ENCODE data around the gene SRSF6.

The SRSF6 gene

DNA sequence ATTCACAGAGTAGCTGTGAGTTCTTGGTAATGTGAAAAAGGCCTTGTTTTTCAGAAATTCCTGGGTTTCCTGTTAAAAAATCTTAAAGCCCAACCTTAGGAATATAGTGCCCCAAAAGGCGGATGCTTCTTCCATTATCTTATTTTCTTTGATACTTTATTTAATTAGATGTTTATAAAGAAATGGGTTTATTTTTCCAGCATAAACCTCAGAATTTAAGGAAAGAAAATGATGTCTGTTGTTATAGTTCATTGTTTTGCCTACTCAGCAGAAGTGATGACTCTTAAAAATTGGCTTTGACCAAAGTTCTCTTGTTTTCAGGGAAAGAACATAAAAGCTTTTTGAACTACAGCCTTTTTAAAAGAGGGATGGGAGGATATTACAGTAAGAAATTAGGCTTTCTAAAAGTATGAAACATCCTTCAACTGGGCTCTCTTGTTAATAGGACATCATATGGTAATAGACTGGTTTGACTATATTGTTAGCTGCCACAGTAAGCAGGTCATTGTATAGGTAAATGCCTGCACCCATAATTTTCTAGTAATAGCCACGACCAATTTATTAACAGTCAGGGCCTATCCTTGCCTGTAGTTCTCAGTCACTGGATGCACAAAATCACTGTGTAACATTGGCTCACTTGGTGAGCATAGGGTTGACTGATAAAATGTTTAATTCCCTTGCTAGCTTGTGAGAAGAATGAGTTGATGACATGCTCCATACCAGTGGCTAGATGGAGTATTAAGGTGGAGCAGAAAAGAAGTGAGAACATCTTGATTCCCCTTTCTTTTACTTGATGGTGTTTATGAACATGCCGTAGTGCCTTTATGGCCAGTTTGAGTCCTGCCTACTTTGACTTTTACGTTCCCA lies 5.2 kb downstream of the SRSF6 start:
- Histone ChIP-seq H3K4me3 (no peak overlapping the region), H3K9me3 (ENCODE audit: low read depth, low read length) (no peaks in the 10 kb centered on the region), H3K9ac (ENCODE audit: insufficient read length) (no peak overlapping the region), H3K27ac (no peak overlapping the region), H3K36me3 (ENCODE audit: insufficient read depth, low read length) (peaks cover 88% of the 10 kb centered on the region)
- TF ChIP-seq FOXP2 (optimal IDR thresholded peaks at IDR 0.05; ENCODE audit: control extremely low read depth, extremely low read length, insufficient read depth) = no peak
- TF ChIP-seq POLR2AphosphoS5 (IDR thresholded peaks at IDR 0.05; ENCODE audit: borderline replicate concordance, low read depth, low read length) = 0 out of 2 replicates have a peak, but pooled peaks have one; percentile 23
- TF ChIP-seq EZH2 (IDR thresholded peaks at IDR 0.05) = no peak
- DNase-seq (ENCODE audit: low read depth, low spot score) = no peak

DNA sequence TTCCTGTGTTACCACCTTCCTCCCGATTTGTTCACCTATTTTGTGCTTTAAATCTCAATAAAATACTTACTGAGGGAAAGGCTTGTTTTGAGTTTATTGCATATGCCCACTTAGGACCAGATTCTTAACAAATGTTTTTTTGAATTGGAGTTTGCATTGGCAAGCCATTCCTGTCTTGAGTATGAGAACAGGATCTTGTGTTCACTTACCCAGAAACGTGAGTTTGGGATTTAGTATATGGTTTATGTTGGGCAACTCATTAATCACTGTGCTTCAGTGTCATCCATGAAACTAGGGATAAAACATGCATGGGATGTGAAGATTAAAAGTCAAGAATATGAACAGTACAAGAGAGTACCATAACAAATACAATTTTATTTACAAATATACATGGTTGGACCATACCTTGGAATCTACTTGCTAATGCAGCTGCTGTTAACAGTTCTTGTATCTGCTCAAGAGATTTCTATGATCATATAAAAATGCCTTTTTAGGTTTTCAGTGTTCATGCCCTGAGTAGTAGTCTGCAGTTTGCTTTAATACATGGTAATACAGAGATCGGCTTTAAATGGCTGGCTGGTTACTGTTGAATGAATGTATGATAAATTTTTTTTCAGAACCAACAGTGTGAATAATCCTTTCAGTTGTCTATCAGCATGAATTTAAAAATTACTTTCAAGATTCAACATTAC lies 6.0 kb downstream of the SRSF6 start:
- no peak for DNase-seq (ENCODE audit: low read depth, low spot score)
- Histone ChIP-seq H3K36me3 (ENCODE audit: insufficient read depth, low read length) (peaks cover 86% of the 10 kb centered on the region), H3K27ac (peak overlapping the region; percentile 22; the same call in 1 of the 2 replicates), H3K4me3 (no peak overlapping the region), H3K9ac (ENCODE audit: insufficient read length) (no peak overlapping the region), H3K9me3 (ENCODE audit: low read depth, low read length) (no peaks in the 10 kb centered on the region)
- no peak; the same call in 1 of the 2 replicates for TF ChIP-seq POLR2AphosphoS5 (IDR thresholded peaks at IDR 0.05; ENCODE audit: borderline replicate concordance, low read depth, low read length)
- TF ChIP-seq FOXP2 (optimal IDR thresholded peaks at IDR 0.05; ENCODE audit: control extremely low read depth, extremely low read length, insufficient read depth) = no peak
- no peak for TF ChIP-seq EZH2 (IDR thresholded peaks at IDR 0.05)

DNA sequence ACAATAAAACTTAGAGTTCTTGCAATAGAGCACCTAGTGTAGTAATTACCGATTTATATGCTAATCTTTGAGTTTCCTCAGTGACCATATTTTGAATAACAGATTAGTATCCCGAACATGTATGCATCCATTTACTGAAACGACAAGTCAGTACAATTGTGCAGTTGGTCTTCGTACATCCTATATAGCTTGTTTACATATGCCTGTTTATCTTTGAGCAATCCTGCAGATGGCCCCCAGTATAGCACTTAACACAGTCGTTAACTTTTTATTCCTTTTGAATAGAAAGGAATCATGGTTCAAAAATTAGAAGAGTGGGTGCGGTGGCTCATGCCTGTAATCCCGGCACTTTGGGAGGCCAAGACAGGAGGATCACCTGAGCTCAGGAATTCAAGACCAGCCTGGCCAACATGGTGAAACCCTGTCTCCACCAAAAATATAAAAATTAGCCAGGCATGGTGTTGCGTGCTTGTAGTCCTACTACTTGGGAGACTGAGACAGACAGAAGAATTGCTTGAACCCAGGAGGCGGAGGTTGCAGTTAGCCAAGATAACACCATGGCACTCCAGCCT lies 6.6 kb downstream of the SRSF6 start:
- TF ChIP-seq FOXP2 (optimal IDR thresholded peaks at IDR 0.05; ENCODE audit: control extremely low read depth, extremely low read length, insufficient read depth) = no peak
- TF ChIP-seq POLR2AphosphoS5 (IDR thresholded peaks at IDR 0.05; ENCODE audit: borderline replicate concordance, low read depth, low read length) = no peak
- no peak for TF ChIP-seq EZH2 (IDR thresholded peaks at IDR 0.05)
- Histone ChIP-seq H3K36me3 (ENCODE audit: insufficient read depth, low read length) (peaks cover 86% of the 10 kb centered on the region), H3K27ac (peak overlapping the region; percentile 22; the same call in 1 of the 2 replicates), H3K9ac (ENCODE audit: insufficient read length) (no peak overlapping the region), H3K9me3 (ENCODE audit: low read depth, low read length) (no peaks in the 10 kb centered on the region), H3K4me3 (no peak overlapping the region)
- DNase-seq (ENCODE audit: low read depth, low spot score) = no peak

DNA sequence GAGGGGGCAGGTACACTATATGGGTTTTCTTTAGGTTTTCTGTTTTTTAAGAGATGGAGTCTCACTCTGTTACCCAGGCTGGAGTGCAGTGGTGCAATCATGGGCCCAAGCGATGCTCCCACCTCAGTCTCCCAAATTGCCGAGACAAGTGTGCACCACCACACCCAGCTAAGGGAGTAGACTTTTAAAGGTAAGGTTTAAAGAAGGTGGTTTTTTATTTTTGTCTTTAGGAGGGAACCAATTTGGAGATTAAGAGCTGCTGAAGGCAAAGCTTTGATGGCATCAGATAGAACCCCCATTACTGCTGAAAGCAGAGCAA lies 7.9 kb downstream of the SRSF6 start:
- no peak overlapping the region for H3K4me3 ChIP-seq
- DNase-seq (ENCODE audit: low read depth, low spot score) = no peak
- H3K9ac ChIP-seq (ENCODE audit: insufficient read length) = no peak overlapping the region
- H3K9me3 ChIP-seq (ENCODE audit: low read depth, low read length) = no peaks in the 10 kb centered on the region
- H3K36me3 ChIP-seq (ENCODE audit: insufficient read depth, low read length) = peaks cover 77% of the 10 kb centered on the region
- TF ChIP-seq POLR2AphosphoS5 (IDR thresholded peaks at IDR 0.05; ENCODE audit: borderline replicate concordance, low read depth, low read length) (no peak), FOXP2 (optimal IDR thresholded peaks at IDR 0.05; ENCODE audit: control extremely low read depth, extremely low read length, insufficient read depth) (no peak), EZH2 (IDR thresholded peaks at IDR 0.05) (no peak)
- H3K27ac ChIP-seq = peak overlapping the region; percentile 71; the same call in 1 of the 2 replicates

DNA sequence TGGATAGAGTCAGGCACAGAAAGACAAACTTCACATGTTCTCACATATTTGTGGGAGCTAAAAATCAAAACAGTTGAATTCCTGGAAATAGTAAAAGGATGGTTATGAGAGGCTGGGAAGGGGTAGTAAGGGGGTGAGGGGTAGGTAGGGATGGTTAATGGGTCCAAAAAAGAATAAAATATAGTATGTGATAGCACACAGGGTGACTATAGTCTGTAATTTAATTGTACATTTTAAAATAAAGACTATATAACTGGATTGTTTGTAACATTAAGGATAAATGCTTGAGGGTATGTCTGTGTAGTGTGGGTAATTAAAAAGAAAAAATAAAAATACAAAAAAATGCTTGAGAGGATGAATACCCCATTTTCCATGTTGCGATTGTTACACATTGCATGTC lies 9.9 kb downstream of the SRSF6 start:
- TF ChIP-seq POLR2AphosphoS5 (IDR thresholded peaks at IDR 0.05; ENCODE audit: borderline replicate concordance, low read depth, low read length) (no peak), EZH2 (IDR thresholded peaks at IDR 0.05) (no peak), FOXP2 (optimal IDR thresholded peaks at IDR 0.05; ENCODE audit: control extremely low read depth, extremely low read length, insufficient read depth) (no peak)
- Histone ChIP-seq H3K27ac (no peak overlapping the region), H3K9me3 (ENCODE audit: low read depth, low read length) (no peaks in the 10 kb centered on the region), H3K36me3 (ENCODE audit: insufficient read depth, low read length) (peaks cover 57% of the 10 kb centered on the region), H3K9ac (ENCODE audit: insufficient read length) (no peak overlapping the region), H3K4me3 (no peak overlapping the region)
- DNase-seq (ENCODE audit: low read depth, low spot score) = no peak

DNA sequence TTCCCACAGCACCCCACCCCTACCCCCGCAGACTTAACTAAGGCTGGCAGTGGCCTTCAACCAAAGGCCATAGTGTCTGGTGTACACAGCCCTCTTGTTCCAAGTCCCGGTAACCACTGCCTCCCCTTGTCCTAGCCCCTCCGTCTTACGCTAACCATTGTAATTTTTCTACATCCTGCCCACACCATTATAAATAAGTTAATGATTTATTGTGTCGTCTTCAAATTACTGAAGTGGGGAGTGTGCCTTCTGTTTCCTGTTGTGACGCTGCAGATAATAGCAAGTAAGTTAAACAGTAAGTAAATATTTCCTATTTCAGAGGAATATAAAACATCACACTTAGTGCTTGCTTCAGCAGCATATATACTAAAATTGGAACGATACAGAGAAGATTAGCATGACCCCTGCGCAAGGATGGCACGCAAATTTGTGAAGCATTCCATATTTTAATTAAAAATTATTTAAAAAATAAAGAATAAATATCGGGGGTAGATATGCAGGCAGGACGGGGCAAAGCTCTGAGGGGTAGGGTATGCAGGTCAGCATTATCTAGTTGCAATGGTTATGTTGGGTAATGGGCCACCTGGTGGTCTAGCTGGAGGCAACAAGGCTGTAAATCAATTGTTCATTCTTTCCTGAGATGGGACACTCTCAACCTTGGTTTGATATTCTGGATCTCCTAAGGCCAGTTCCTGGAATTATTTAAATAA lies 15.1 kb downstream of the SRSF6 start:
- H3K9me3 ChIP-seq (ENCODE audit: low read depth, low read length) = no peaks in the 10 kb centered on the region
- peaks cover 10% of the 10 kb centered on the region; the same call in 1 of the 2 replicates for H3K36me3 ChIP-seq (ENCODE audit: insufficient read depth, low read length)
- no peak for DNase-seq (ENCODE audit: low read depth, low spot score)
- no peak overlapping the region for H3K9ac ChIP-seq (ENCODE audit: insufficient read length)
- no peak overlapping the region for H3K27ac ChIP-seq
- no peak overlapping the region for H3K4me3 ChIP-seq
- TF ChIP-seq POLR2AphosphoS5 (IDR thresholded peaks at IDR 0.05; ENCODE audit: borderline replicate concordance, low read depth, low read length) = no peak
- no peak for TF ChIP-seq EZH2 (IDR thresholded peaks at IDR 0.05)

DNA sequence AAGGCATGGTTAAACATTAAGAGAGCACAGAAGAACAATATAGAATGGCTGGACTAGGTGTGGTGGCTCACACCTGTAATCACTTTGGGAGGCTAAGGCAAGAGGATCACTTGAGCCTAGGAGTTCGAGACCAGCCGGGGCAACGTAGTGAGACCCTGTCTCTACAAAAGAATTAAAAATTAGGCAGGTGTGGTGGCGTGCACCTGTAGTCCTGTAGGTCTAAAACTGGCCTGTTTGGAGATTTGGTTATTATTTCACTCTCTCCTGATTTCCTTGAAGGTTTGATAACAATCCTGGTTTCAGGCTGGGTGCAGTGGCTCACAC lies 15.6 kb downstream of the SRSF6 start:
- Histone ChIP-seq H3K4me3 (no peak overlapping the region), H3K36me3 (ENCODE audit: insufficient read depth, low read length) (peaks cover 10% of the 10 kb centered on the region; the same call in 1 of the 2 replicates), H3K27ac (no peak overlapping the region), H3K9ac (ENCODE audit: insufficient read length) (no peak overlapping the region), H3K9me3 (ENCODE audit: low read depth, low read length) (no peaks in the 10 kb centered on the region)
- TF ChIP-seq EZH2 (IDR thresholded peaks at IDR 0.05) = no peak
- TF ChIP-seq POLR2AphosphoS5 (IDR thresholded peaks at IDR 0.05; ENCODE audit: borderline replicate concordance, low read depth, low read length) = no peak
- DNase-seq (ENCODE audit: low read depth, low spot score) = no peak

DNA sequence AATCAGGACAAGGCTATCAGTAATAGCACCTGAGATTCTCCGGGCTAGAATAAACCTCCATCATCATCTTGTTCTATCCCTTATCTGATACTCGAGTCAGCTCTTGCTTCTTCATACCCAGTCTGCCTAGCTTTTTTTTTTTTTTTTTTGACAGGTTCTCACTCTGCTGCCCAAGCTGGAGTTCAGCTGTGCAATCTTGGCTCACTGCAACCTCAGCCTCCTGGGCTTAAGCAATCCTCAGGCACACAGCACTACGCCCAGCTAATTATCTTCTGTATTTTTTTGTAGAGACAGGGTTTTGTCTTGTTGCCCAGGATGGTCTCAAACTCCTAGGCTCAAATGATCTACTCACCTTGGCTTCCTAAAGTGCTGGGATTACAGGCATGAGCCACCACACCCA lies 19.5 kb downstream of the SRSF6 start:
- Histone ChIP-seq H3K9ac (ENCODE audit: insufficient read length) (no peak overlapping the region), H3K27ac (no peak overlapping the region), H3K4me3 (no peak overlapping the region), H3K36me3 (ENCODE audit: insufficient read depth, low read length) (no peaks in the 10 kb centered on the region), H3K9me3 (ENCODE audit: low read depth, low read length) (no peaks in the 10 kb centered on the region)
- DNase-seq (ENCODE audit: low read depth, low spot score) = no peak
- TF ChIP-seq FOXP2 (optimal IDR thresholded peaks at IDR 0.05; ENCODE audit: control extremely low read depth, extremely low read length, insufficient read depth) (no peak), EZH2 (IDR thresholded peaks at IDR 0.05) (no peak), POLR2AphosphoS5 (IDR thresholded peaks at IDR 0.05; ENCODE audit: borderline replicate concordance, low read depth, low read length) (no peak)

All from SK-N-MC (cell line).